Cardiac atrium fibroblast (primary cell): ENCODE results near the gene ARG1. TPM values are rescaled to one million over a fixed set of nuclear protein-coding genes. Genes with fewer than 3 reads are reported as not detected.

ENCODE experiments used
- total RNA-seq: library from RNA; depleted of rRNA; stranded (reverse); fragments of >200 nt; gene quantifications from 2 replicates; pipeline ENCODE4 v1.2.3, GENCODE V29; 2015

Gene ARG1
- not detected in 2 replicates for total RNA-seq

GRCh38 chr6:131572686-131573415 is at the start of gene ARG1:
Gene ARG1 (plus strand): TSS chr6:131573226. CDS start chr6:131573283, 57 bp downstream.

DNA sequence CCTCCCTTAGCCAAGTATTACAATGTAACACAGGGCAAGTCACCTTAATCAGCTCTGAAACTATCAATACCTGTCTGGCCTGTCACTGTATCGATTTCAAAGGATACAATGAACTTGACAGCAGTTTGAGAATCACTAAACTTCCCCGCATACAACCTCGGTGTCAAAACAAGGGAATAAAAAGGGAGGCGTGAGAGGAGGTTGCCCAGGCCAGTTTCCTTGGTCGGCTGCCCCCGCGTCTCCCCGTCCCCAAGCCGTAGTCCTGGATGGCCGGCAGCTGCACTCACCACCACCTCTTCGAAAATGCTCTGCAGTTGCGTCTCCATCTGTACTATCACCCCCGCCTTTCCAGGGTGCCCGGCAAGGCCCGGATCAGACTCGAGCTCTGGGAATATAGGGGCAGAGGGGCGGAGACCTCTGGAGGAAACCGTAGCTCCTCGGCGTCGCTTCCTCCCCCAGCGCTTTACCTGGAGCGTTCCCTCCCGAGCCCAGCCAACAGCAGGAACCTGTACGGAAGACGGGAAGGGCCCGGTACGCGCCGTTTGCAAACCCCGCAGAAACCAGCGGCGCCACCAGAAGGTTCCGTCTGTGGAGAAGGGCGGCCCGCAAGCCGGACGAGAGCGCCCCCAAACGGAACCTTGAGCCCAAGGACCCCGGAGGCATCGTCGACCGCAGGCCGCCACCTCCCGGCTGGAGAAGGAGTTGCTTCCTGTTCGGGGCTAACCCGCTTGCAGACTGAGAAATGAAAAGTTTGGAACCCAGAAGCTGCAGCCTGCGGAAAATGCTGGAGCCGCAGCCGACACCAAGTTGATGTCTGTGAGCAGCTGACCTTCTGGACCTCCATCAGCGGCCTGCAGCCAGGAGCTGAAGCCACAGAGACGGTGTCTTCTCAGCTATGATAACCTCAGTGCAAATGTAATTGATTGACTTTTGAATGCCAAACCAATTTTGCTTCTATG is 55.0 kb downstream of the ARG1 start, which contains the start of gene MED23:
MED23 (minus strand) TSS at position 519 of the 959 bp plus-strand sequence; CDS start at position 326, 193 bp downstream.

Other genes with a start within 250 kb of the ARG1 start
- 13.2 and 18.0 TPM in 2 replicates for gene MED23, start 55.0 kb downstream of the ARG1 start, total RNA-seq
- 0.81 TPM in 1 of 2 replicates, not detected in the other for gene ENPP3, start 64.1 kb downstream of the ARG1 start, total RNA-seq
- gene OR2A4, start 128.2 kb downstream of the ARG1 start, total RNA-seq: not detected in 2 replicates
- gene CTAGE9, start 137.8 kb downstream of the ARG1 start, total RNA-seq: not detected in 2 replicates
- 0.81 and 1.6 TPM in 2 replicates for gene ENPP1, start 234.8 kb downstream of the ARG1 start, total RNA-seq